Measurements from ENCODE around the gene VAV3.
"Not testable (repeated sequence)": the region's sequence is repeated elsewhere in the genome, so short reads cannot be mapped to it uniquely, and the experiment has no call there.

VAV3 gene

DNA sequence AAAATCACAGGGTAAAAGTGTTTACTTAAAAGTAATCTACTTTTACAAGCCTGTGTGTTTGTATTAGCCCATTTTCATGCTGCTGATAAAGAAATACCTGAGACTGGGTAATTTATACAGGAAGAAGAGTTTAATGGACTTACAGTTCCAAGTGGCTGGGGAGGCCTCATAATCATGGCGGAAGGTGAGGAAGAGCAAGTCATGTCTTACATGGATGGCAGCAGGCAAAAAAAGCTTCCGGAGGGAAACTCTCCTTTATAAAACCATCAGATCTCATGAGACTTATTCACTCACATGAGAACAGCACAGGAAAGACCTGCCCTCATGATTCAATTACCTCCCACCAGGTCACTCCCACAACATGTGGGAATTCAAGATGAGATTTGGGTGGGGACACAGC lies 71.6 kb downstream of the VAV3 start:
- not testable (repeated sequence) for DNase-seq (ENCODE audit: low read depth)

DNA sequence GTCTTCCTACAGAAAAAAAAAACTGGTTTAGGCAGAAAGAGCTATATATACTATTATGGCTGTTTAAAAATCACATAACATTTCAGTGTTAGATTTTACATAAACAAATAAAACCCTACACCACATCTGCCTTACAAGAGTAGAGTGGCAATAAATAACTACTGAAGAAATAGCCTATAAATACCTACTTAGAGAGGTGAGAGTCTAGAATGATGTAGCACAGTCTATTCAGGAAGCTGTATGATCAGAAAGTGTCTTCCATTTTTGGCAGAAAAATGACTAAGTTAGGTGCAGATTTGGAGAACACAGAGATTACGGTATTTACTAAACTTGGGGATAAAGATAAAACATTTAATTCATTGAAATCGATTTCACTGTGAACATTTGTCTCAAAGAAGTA lies 75.5 kb downstream of the VAV3 start:
- DNase-seq (ENCODE audit: low read depth): no peak

DNA sequence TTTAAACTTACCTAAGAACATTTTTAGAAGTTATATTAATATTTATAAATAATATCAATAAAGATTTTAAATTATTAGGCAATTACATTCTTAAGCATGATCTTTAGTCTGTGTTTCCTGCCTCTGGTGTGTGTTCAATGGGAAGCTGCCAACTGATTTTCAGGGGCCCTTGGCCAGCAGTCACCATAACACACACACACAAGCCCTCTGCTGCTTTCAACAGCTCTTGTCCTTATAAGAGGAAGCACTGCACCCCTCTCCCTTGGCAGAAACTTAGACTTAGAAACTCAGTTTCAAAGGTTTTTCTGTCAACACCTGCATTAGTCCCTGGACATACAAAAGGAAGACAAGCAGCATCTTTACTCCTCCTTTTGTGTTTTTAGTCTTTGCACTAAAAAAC lies 81.4 kb downstream of the VAV3 start:
- no peak for DNase-seq (ENCODE audit: low read depth)

- DNase-seq (ENCODE audit: low read depth): no peak
Observed at GRCh38 chr1:107879927-107880326, 85.1 kb downstream of the VAV3 start.

- no peak for DNase-seq (ENCODE audit: low read depth)
Observed at GRCh38 chr1:107879346-107879745, 85.6 kb downstream of the VAV3 start.

DNA sequence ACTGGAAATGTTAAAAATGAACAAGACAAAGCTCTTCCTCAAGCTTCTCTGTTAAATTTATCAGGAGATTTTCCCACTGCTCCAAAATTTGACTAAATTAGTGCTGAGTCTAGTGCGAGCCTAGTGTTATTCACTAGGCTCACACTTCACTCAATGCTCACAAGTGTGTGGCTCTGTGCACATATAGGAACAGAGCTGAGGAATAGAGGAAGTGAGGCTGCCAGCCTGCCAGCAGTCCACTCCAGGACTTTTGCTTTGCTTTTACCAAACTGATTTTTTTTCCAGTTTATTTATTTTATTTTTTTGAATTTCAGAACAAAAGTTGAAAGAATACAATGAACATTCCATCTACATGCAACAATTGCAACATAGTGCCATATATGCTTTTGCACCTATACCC lies 87.2 kb downstream of the VAV3 start:
- no peak for DNase-seq (ENCODE audit: low read depth)

DNA sequence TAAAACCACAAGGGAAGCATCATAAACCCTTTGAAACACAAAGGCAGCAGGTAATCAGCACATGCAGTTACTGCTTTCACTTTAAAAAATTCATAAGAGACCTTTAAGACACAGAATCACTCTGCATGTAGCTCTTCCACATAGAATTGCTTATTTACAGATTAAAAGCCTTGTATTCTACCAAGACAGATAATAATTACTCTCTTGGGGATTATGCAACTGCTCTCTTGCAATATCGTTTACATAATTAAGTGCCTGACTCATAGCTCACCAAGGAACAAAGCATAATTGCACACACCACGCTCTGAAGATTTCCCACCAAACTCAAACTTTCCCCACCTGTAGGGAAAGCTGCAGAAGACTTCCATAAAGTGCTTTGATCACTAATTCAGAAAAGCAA lies 87.9 kb downstream of the VAV3 start:
- no peak for DNase-seq (ENCODE audit: low read depth)

GRCh38 chr1:107875689-107876088 lies 89.3 kb downstream of the VAV3 start:
- no peak for DNase-seq (ENCODE audit: low read depth)

GRCh38 chr1:107874221-107874620 lies 90.8 kb downstream of the VAV3 start:
- no peak for DNase-seq (ENCODE audit: low read depth)

DNA sequence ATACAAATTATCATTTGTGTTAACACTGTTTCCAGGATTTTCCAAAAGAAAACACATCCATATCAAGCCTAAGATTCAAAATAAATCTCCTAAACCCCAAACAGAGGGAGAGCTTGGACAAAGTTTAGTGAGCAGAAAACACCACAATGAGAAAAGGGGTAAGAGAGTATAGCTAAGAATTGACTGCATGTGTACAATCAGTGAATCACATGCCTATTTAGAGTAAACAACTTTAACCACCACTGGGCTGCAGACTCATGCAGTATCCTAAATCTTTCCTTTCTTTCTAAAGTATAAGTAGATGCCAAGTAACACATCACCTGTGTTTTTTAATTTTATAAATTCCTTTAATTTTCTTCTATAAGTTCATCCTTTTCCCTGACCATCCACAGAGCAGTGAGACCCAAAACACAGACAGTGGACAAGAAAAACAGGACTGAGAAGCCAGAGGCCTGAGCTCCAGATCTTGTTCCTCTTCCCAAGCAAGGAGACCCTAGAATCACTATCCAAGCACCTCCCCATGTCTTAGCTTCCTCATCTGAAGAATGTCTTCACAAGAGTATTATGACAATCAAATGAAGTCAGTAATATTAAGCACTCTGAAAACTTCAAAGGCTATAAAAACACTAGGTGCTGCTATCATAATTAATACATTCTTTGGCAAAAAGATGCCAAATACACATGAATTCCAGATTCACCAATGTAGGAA lies 93.1 kb downstream of the VAV3 start:
- no peak for DNase-seq (ENCODE audit: low read depth)

DNA sequence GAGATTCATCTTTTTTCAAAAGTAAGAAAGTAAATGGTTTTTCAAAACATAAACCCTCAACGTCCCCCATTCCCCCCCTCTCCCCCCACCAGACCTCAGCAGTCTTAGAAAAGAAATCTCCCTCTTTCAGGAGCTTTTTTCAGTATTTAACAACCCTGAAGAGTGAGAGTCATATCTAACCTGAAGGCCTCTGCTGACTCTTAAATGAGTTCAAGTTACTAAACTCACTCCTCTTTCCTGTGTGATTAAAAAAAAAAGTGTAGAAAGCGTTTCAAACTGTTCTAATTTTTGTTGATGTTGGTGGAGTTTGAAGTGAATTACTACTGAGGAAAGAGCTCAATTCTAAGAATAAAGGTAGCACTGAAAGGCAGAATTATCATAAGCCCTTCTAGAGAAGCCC lies 93.7 kb downstream of the VAV3 start:
- DNase-seq (ENCODE audit: low read depth): no peak

DNA sequence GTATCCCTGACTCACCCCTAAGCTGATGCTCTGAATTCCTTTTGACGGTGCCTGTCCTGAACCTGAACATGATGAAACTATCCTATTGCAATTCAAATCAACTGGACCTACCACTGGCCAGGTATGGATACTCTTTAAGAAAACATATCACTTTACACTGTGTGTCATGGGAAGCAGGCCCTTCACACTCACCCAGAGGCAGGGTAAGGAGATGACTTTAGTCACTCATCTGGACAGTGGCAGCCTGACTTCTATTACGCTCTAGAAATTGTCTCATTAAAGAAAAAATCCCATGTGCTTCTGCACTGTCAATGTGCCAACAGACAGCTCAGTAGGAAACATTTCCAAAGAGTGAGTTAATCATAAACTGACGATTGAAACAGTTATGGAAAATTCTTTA lies 94.3 kb downstream of the VAV3 start:
- DNase-seq (ENCODE audit: low read depth): no peak

DNA sequence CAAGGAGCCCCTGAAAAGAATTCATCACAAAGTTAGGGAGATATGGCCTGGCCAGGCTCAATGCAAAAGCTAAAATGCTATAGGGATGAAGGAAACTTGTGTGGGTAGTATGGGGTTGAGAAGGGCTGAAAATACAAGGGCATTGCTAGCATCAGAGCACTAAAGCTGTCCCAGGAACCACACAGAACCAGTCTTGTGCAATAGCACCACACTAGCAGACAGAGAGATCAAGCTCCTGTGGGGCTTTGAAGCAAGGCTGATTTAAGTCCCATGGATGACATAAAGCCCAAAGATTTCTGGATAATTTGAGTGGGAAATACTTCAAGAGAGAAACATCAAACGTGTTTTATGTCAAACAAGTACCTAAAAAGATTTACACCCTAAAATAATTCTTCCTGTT lies 97.1 kb downstream of the VAV3 start:
- no peak for DNase-seq (ENCODE audit: low read depth)

GRCh38 chr1:107867422-107867821 lies 97.6 kb downstream of the VAV3 start:
- no peak for DNase-seq (ENCODE audit: low read depth)

DNA sequence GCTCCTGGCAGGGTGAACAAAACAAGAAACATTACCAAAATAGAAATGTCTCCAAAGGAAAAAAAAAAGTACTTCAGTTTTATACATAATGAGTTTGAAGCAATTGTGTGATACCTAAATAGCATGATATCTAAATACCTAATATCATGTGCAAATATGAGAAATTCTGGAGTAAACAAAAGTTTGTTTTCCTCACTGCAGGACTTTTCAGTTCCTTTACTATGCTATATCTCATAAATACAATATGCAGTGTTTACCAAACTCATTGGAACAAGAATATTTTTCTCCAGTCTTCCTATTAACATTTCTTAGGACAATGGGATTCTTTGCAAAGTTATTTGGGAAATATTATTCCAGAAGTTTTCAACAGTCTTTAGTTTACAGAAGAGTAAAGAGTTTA lies 98.1 kb downstream of the VAV3 start:
- no peak for DNase-seq (ENCODE audit: low read depth)

- DNase-seq (ENCODE audit: low read depth): no peak
Observed at GRCh38 chr1:107865627-107866026, 99.4 kb downstream of the VAV3 start.

GRCh38 chr1:107863342-107863741 lies 101.6 kb downstream of the VAV3 start:
- DNase-seq (ENCODE audit: low read depth): no peak

DNA sequence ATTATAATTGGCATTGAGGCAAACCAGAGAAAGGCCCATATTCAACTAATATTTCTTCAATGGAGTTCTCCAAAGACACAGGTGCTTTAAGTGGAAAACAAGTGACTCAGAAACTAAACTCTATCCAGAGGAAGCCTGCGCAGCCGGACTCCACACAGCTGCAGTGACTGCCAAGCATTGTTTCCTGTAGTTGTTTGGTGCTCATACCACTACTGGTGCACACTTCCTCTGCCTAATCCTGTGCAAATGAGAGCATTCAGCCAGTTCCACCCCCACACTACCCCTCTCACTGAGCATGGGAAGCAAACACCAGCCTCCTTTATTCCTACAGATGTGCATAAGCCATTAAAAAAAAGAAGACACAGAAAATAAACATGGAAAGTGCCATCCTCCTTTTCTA lies 102.9 kb downstream of the VAV3 start:
- DNase-seq (ENCODE audit: low read depth): no peak

GRCh38 chr1:107858323-107858722 lies 106.7 kb downstream of the VAV3 start:
- no peak for DNase-seq (ENCODE audit: low read depth)

DNA sequence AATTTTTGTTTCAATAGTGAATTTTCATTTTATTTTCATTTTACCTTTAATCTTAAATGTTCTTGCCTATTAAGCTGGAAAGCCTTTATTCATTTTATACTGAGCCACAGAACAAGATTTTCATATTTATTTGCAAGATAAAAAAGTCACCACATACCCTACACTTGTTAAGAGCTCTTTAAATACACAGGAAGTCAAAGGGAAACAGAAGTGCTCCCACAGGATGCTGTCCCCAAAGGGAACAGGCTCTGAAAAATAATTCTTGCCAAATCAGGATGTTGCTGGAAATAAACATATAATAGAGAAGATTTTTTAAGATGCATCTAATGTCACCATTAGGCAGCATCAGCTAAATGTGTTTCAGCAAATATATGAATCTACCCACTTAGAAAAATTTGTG lies 113.6 kb downstream of the VAV3 start:
- no peak for DNase-seq (ENCODE audit: low read depth)

DNA sequence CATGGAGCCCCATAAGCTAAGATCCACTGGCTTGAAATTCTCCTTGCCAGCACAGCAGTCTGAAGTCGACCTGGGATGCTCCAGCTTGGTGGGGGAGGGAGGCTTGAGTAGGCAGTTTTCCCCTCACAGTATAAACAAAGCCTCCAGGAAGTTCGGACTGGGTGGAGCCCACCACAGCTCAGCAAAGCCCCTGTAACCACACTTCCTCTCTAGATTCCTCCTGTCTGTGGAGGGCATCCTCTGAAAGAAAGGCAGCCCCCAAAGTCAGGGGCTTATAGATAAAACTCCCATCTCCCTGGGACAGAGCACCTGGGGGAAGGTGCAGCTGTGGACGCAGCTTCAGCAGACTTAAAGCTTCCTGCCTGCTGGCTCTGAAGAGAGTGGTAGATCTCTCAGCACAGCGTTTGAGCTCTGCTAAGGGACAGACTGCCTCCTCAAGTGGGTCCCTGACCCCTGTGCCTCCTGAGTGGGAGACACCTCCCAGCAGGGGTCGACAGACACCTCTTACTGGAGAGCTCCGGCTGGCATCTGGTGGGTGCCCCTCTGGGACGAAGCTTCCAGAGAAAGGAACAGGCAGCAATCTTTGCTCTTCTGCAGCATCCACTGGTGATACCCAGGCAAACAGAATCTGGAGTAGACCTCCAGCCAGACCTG lies 120.3 kb downstream of the VAV3 start:
- DNase-seq (ENCODE audit: low read depth): not testable (repeated sequence)

DNA sequence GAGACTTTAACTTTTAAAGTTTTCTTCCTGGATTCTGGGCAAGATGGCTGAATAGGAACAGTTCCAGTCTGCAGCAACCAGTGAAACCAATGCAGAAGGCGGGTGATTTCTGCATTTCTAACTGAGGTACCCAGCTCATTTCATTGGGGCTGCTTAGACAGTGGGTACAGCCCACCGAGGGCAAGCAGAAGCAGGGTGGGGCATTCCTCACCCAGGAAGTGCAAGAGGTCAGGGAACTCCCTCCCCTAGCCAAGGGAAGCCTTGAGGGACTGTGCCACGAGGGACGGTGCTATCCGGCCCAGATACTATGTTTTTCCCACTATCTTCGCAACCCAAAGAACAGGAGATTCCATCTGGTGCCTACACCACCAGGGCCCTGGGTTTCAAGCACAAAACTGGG lies 121.0 kb downstream of the VAV3 start:
- no peak for DNase-seq (ENCODE audit: low read depth)

DNA sequence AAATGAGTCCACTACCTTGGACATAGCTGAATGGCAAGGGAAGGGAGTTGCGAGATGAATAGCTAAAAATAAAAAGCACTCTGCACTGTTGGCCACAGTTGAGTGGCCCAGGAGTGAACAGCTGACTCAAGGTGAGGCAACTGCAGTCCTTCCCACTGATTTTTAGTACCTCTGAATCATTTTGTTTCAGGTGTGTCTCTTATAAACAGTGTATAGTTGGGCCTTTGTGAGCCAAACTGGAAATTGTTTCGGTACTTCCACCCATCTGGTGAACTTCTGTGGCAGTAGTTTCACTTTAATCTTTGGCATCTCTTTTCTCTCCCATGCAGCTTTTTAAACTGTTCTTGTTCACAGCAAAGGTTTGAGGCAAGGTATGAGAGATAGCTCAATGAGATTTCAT lies 122.7 kb downstream of the VAV3 start:
- no peak for DNase-seq (ENCODE audit: low read depth)

DNA sequence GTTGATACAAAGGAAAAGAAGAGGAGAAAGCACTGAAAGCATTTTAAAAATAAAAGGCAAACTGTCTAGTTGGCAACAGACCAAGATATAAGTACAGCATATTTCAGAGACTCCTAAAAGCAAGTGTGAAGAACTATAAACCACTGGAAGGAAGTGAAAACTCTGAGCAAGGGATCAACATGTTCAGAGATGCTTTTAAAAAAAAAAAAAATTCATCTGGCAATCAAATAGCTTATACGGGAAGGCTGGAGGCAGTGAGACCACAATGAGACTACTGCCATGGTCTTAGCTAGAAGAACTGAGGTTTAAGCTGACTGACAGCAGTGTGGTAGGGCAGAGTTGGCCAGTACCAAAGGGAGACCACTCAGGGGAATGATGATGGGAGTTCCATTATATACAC lies 124.3 kb downstream of the VAV3 start:
- DNase-seq (ENCODE audit: low read depth): no peak
